HCT116 (cell line): ENCODE data around the gene AGPAT2. TPM values are rescaled to one million over a fixed set of nuclear protein-coding genes. Genes with fewer than 3 reads are reported as not detected.

ENCODE experiments used
- ATAC-seq: fragments of 200-7000 bp; cut with Tn5 transposase; 2 replicates; pipeline ENCODE4 v1.9.1; 2020; ENCODE audit warnings: mild to moderate bottlenecking, moderate library complexity
- BruUV-seq: library from RNA; stranded (reverse); fragments of 400-500 nt; replicated peaks from 2 replicates; lab custom pipeline; 2021; lab: Mats Ljungman, UMichigan
- CTCF ChIA-PET: fragments of 300-600 bp; sonication (Branson Sonifier 250); formaldehyde crosslinking; loops from one replicate; lab custom pipeline; 2021; ENCODE audit warnings: antibody characterized with exemption; lab: Charles Lee
- POLR2A ChIA-PET: fragments of 300-600, 350-600 bp; sonication (Branson Sonifier 250); formaldehyde crosslinking; loops from one replicate; lab custom pipeline; 2021; ENCODE audit warnings: antibody characterized with exemption; lab: Charles Lee
- RAD21 ChIA-PET, 2 experiments: fragments of 300-600 bp; sonication (Branson Sonifier 250); formaldehyde crosslinking; loops; one replicate each; lab custom pipeline; 2023; ENCODE audit warnings: low total read pairs in 2 of 2; ENCODE audit not compliant: uncharacterized antibody in 2 of 2, unreplicated experiment in 2 of 2, low non-redundant PET in 1 of 2; lab: Charles Lee
- DNase-seq: peaks from one replicate; pipeline ENCODE4 v3.0.0-alpha.2; 2010; ENCODE audit warnings: low read depth, low spot score
- H2AFZ ChIP-seq: fragments of 200-600 bp; shearing (Covaris generic), sonication (generic); 2 replicates; pipeline ENCODE4 v1.6.1; 2017; ENCODE audit warnings: low read depth, mixed run types, mixed read lengths, antibody characterized with exemption, low read length; ENCODE audit not compliant: poor library complexity, severe bottlenecking
- H3K27ac ChIP-seq: 2 replicates; pipeline ENCODE4 v1.5.1; 2012; ENCODE audit warnings: low read depth, low read length
- H3K27me3 ChIP-seq: fragments of 200-600 bp; sonication (generic); 2 replicates; pipeline ENCODE4 v1.6.1; 2016; ENCODE audit warnings: mixed run types, low read length, mixed read lengths; ENCODE audit not compliant: insufficient read depth
- H3K36me3 ChIP-seq, 2 experiments: fragments of 200-500 bp in 1 of 2; fragments of 200-600 bp in 1 of 2; sonication (Bioruptor generic) in 1 of 2; sonication (generic) in 1 of 2; 2 replicates each; pipeline versions ENCODE4 v1.5.1 to v1.6.1; 2014 to 2016; ENCODE audit warnings: low read length in 2 of 2, inconsistent platforms in 1 of 2, mixed read lengths in 1 of 2, mixed run types in 1 of 2; ENCODE audit not compliant: insufficient read depth in 2 of 2, control insufficient read depth in 1 of 2
- H3K4me1 ChIP-seq, 2 experiments: fragments of 200-600 bp in 1 of 2; sonication (generic) in 1 of 2; 2 replicates each; pipeline versions ENCODE4 v1.5.1 to v1.6.1; 2012 to 2017; ENCODE audit warnings: low read length in 2 of 2, inconsistent platforms in 1 of 2, mild to moderate bottlenecking in 1 of 2, mixed read lengths in 1 of 2, mixed run types in 1 of 2, moderate library complexity in 1 of 2; ENCODE audit not compliant: insufficient read depth in 2 of 2, control insufficient read depth in 1 of 2
- H3K4me2 ChIP-seq: fragments of 200-600 bp; sonication (generic); 2 replicates; pipeline ENCODE4 v1.6.1; 2017; ENCODE audit warnings: mixed run types, low read length, mixed read lengths
- H3K4me3 ChIP-seq, 2 experiments: fragments of 200-600 bp in 1 of 2; sonication (generic) in 1 of 2; replicated peaks in 1 of 2; 2 replicates each; pipeline ENCODE4 v1.5.1; 2011 to 2016; ENCODE audit warnings: low read length in 2 of 2, control low read depth in 1 of 2, low read depth in 1 of 2, mild to moderate bottlenecking in 1 of 2, mixed read lengths in 1 of 2, mixed run types in 1 of 2
- H3K79me2 ChIP-seq: fragments of 200-600 bp; sonication (generic); 2 replicates; pipeline ENCODE4 v1.6.1; 2017; ENCODE audit warnings: mild to moderate bottlenecking, mixed run types, low read length, moderate library complexity, mixed read lengths; ENCODE audit not compliant: insufficient read depth
- H3K9ac ChIP-seq: fragments of 200-600 bp; sonication (generic); 2 replicates; pipeline ENCODE4 v1.6.1; 2016; ENCODE audit warnings: low read length, mixed read lengths
- H3K9me2 ChIP-seq: fragments of 200-600 bp; sonication (generic), shearing (Covaris generic); 2 replicates; pipeline ENCODE4 v1.6.1; 2017; ENCODE audit warnings: mixed run types, mild to moderate bottlenecking, moderate library complexity; ENCODE audit not compliant: insufficient read depth
- H3K9me3 ChIP-seq, 2 experiments: fragments of 200-500 bp in 1 of 2; fragments of 200-600 bp in 1 of 2; sonication (Bioruptor generic) in 1 of 2; sonication (generic) in 1 of 2; 2 replicates each; pipeline ENCODE4 v1.6.1; 2014 to 2017; ENCODE audit warnings: low read length in 2 of 2, mixed read lengths in 2 of 2, inconsistent platforms in 1 of 2, low read depth in 1 of 2, mild to moderate bottlenecking in 1 of 2, mixed run types in 1 of 2, moderate library complexity in 1 of 2; ENCODE audit not compliant: control insufficient read depth in 1 of 2, insufficient read depth in 1 of 2
- H4K20me1 ChIP-seq: fragments of 200-600 bp; sonication (generic), shearing (Covaris generic); 2 replicates; pipeline ENCODE4 v1.6.1; 2017; ENCODE audit warnings: mixed run types, mild to moderate bottlenecking, moderate library complexity; ENCODE audit not compliant: insufficient read depth
- CBX3 ChIP-seq: IDR thresholded peaks from 2 replicates; pipeline ENCODE4 v1.6.1; 2012; ENCODE audit warnings: low read depth
- ELF1 ChIP-seq: IDR thresholded peaks from 2 replicates; pipeline ENCODE4 v1.6.1; 2012; ENCODE audit warnings: low read depth, borderline replicate concordance
- EZH2 ChIP-seq: fragments of 200-600 bp; sonication (generic); IDR thresholded peaks from 2 replicates; pipeline ENCODE4 v1.6.1; 2017; ENCODE audit warnings: antibody characterized with exemption, mixed run types
- EZH2phosphoT487 ChIP-seq: fragments of 200-600 bp; IDR thresholded peaks from 2 replicates; pipeline ENCODE4 v1.6.1; 2018; ENCODE audit warnings: antibody characterized with exemption, borderline replicate concordance
- FOSL1 ChIP-seq: IDR thresholded peaks from 2 replicates; pipeline ENCODE4 v1.6.1; 2012; ENCODE audit warnings: low read depth
- JUND ChIP-seq: IDR thresholded peaks from 2 replicates; pipeline ENCODE4 v1.6.1; 2012
- POLR2AphosphoS5 ChIP-seq: IDR thresholded peaks from 2 replicates; pipeline ENCODE4 v1.6.1; 2011; ENCODE audit warnings: mild to moderate bottlenecking, low read depth, low read length, moderate library complexity
- RAD21 ChIP-seq: IDR thresholded peaks from 2 replicates; pipeline ENCODE4 v1.6.1; 2012; ENCODE audit warnings: low read depth, mild to moderate bottlenecking
- SP1 ChIP-seq: IDR thresholded peaks from 2 replicates; pipeline ENCODE4 v1.6.1; 2012; ENCODE audit warnings: low read depth
- SRF ChIP-seq: IDR thresholded peaks from 2 replicates; pipeline ENCODE4 v1.6.1; 2012; ENCODE audit warnings: low read depth
- TCF7L2 ChIP-seq: IDR thresholded peaks from 2 replicates; pipeline ENCODE4 v1.7.0; 2011; ENCODE audit warnings: borderline replicate concordance, inconsistent platforms; ENCODE audit not compliant: insufficient read depth, insufficient read length; ENCODE audit errors: extremely low read depth
- ZFX ChIP-seq: fragments of 450-650 bp; IDR thresholded peaks from 2 replicates; pipeline ENCODE4 v1.6.1; 2017
- ZNF274 ChIP-seq: fragments of 200-500 bp; sonication (Bioruptor generic); IDR thresholded peaks from 2 replicates; pipeline ENCODE4 v1.6.1; 2014; ENCODE audit warnings: mild to moderate bottlenecking, low read depth, low read length, inconsistent platforms
- intact Hi-C: fragments of 100-400 bp; cut with micrococcal nuclease; formaldehyde crosslinking; loops from 2 replicates; pipeline ENCODE4 v1.10.0; 2022
- total RNA-seq: library from RNA; stranded (reverse); gene quantifications from one replicate; pipeline ENCODE4 v1.2.1, GENCODE V29; 2021; ENCODE audit not compliant: unreplicated experiment
- TF ChIP-seq, protein P1 (sequence below): IDR thresholded peaks from 2 replicates; pipeline ENCODE4 v1.6.1; 2012
- TF ChIP-seq, protein P2 (sequence below): IDR thresholded peaks from 2 replicates; pipeline ENCODE4 v1.6.1; 2012; ENCODE audit warnings: low read depth
- TF ChIP-seq, protein P3 (sequence below): IDR thresholded peaks from 2 replicates; pipeline ENCODE4 v1.6.1; 2012

Gene AGPAT2
- total RNA-seq, 1 experiment from 2014 or later: 86.0 TPM

DNA sequence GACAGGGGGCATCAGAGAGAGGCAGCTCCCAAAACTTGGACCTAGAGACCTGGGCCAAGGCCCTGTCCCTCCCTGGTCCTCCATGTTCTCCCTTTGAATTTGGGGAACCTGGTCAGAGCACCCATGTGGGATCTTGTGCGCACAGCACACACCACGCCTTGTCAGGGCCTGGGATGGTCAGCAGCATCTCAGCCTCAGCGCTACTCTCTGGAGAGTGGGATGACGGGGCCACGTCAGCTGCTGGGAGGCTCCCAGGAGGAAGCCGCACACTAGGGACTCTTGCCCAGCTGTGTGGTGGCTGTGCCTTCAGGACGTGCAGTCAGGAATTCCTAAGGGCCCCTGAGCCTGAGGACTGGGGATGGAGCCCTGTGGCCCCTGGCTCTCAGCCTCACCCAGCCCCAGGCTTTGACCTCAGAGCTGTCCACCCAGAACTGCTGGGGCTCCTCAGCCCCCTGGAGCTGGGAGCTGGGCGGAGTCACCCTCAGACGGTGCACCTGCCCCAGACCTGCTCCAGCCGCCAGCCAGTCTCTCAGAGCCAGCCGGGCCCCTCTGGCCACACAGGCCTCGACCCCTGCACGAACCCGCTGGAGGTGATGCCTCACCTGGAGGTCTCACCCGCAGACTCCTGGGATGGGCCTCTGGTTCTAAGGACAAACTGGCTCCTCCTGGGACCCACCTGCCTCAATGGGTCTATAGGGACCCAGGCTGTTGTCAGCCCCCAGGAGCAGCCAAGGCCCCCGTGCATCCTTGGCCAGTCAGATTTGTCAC lies 62.9 kb downstream of the AGPAT2 start:
- peaks cover 0 to 4% of the 10 kb centered on the region in 2 experiments; a peak in 2 of 4 replicates for H3K4me1 ChIP-seq
- no peak overlapping the region for H3K4me3 ChIP-seq
- TF ChIP-seq SP1: no peak
- no peak for TF ChIP-seq TCF7L2
- TF ChIP-seq EZH2phosphoT487: no peak
- no peak for TF ChIP-seq EZH2
- no peak for TF ChIP-seq CBX3
- no peak for TF ChIP-seq JUND
- no peak for TF ChIP-seq RAD21
- intact Hi-C loops: no loop called here
- H3K27me3 ChIP-seq: no peaks in the 10 kb centered on the region
- H3K36me3 ChIP-seq: no peaks in the 10 kb centered on the region
- RAD21 ChIA-PET: interaction anchor here (1.0 to 2.1 kb wide), 4 partner anchors 84 to 139 kb away, joined by 3 to 9 read pairs (median 6); no protein-coding TSS in a partner anchor
- H3K9ac ChIP-seq: no peak overlapping the region
- no peaks in the 10 kb centered on the region for H3K79me2 ChIP-seq
- POLR2A ChIA-PET: no interaction called here
- no peaks in the 10 kb centered on the region for H3K9me3 ChIP-seq
- CTCF ChIA-PET: interaction anchor here (7.4 kb wide), 1 partner anchor 138 kb away, joined by 108 read pairs; no protein-coding TSS in a partner anchor
- no peaks in the 10 kb centered on the region for H3K9me2 ChIP-seq
- BruUV-seq: no TSS peak
- H3K27ac ChIP-seq: no peak overlapping the region
- DNase-seq (no peak), ATAC-seq (no peak)
- H2AFZ ChIP-seq: no peak overlapping the region
- no peak overlapping the region for H3K4me2 ChIP-seq
- H4K20me1 ChIP-seq: no peaks in the 10 kb centered on the region

DNA sequence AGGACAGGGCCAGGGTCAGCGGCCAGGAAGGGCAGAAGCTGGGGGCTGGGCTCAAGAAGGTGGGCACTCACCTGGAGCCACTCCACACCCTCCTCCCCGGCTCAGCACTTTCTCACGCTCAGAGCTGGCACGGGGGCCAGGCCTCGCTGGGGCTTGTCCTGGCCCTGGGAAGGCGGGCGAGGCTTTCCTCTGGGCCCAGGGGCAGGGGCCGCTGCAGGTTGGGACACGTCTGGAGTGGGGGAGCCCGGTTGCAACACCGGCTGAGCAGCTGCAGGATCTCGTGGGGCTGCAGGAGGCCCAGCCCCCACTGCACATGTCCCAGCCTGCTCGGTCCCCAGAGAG lies 63.4 kb downstream of the AGPAT2 start:
- Histone ChIP-seq H3K36me3 (no peaks in the 10 kb centered on the region), H3K4me3 (no peak overlapping the region), H3K4me1 (peaks cover 0 to 4% of the 10 kb centered on the region in 2 experiments; a peak in 2 of 4 replicates), H2AFZ (no peak overlapping the region), H3K9me2 (no peaks in the 10 kb centered on the region), H3K27ac (peak overlapping the region; percentile 35; the same call in 1 of the 2 replicates), H3K27me3 (no peaks in the 10 kb centered on the region), H3K79me2 (no peaks in the 10 kb centered on the region), H3K9me3 (no peaks in the 10 kb centered on the region), H3K9ac (no peak overlapping the region), H3K4me2 (no peak overlapping the region), H4K20me1 (no peaks in the 10 kb centered on the region)
- DNase-seq (no peak), ATAC-seq (no peak)
- ChIA-PET CTCF (interaction anchor here (7.4 kb wide), 1 partner anchor 137 kb away, joined by 108 read pairs; no protein-coding TSS in a partner anchor), POLR2A (no interaction called here), RAD21 (interaction anchor here in 1 of 2 experiments (2.0 kb wide), 1 partner anchor 134 kb away, joined by 4 read pairs; no protein-coding TSS in a partner anchor)
- intact Hi-C loops: no loop called here
- BruUV-seq: no TSS peak
- TF ChIP-seq, protein P1, sequence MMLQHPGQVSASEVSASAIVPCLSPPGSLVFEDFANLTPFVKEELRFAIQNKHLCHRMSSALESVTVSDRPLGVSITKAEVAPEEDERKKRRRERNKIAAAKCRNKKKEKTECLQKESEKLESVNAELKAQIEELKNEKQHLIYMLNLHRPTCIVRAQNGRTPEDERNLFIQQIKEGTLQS: no peak
- TF ChIP-seq, protein P2, sequence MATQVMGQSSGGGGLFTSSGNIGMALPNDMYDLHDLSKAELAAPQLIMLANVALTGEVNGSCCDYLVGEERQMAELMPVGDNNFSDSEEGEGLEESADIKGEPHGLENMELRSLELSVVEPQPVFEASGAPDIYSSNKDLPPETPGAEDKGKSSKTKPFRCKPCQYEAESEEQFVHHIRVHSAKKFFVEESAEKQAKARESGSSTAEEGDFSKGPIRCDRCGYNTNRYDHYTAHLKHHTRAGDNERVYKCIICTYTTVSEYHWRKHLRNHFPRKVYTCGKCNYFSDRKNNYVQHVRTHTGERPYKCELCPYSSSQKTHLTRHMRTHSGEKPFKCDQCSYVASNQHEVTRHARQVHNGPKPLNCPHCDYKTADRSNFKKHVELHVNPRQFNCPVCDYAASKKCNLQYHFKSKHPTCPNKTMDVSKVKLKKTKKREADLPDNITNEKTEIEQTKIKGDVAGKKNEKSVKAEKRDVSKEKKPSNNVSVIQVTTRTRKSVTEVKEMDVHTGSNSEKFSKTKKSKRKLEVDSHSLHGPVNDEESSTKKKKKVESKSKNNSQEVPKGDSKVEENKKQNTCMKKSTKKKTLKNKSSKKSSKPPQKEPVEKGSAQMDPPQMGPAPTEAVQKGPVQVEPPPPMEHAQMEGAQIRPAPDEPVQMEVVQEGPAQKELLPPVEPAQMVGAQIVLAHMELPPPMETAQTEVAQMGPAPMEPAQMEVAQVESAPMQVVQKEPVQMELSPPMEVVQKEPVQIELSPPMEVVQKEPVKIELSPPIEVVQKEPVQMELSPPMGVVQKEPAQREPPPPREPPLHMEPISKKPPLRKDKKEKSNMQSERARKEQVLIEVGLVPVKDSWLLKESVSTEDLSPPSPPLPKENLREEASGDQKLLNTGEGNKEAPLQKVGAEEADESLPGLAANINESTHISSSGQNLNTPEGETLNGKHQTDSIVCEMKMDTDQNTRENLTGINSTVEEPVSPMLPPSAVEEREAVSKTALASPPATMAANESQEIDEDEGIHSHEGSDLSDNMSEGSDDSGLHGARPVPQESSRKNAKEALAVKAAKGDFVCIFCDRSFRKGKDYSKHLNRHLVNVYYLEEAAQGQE: no peak
- TF ChIP-seq FOSL1: no peak
- TF ChIP-seq SRF: no peak
- TF ChIP-seq EZH2: no peak
- TF ChIP-seq, protein P3, sequence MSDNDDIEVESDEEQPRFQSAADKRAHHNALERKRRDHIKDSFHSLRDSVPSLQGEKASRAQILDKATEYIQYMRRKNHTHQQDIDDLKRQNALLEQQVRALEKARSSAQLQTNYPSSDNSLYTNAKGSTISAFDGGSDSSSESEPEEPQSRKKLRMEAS: no peak
- no peak for TF ChIP-seq ELF1
- no peak for TF ChIP-seq SP1
- TF ChIP-seq POLR2AphosphoS5: no peak
- no peak for TF ChIP-seq TCF7L2
- TF ChIP-seq ZNF274: no peak
- no peak for TF ChIP-seq ZFX
